GM10266 (cell line): Measurements from ENCODE around the gene RDH5.

Experiments
- DNase-seq: peaks from one replicate; pipeline ENCODE4 v3.0.0; 2012; ENCODE audit errors: extremely low spot score
- CTCF ChIP-seq: IDR thresholded peaks from 2 replicates; pipeline ENCODE4 v1.5.1; 2012; ENCODE audit warnings: mild to moderate bottlenecking, low read depth; ENCODE audit not compliant: control insufficient read depth, insufficient read depth; ENCODE audit errors: missing control alignments

The RDH5 gene

GRCh38 chr12:55724226-55724939, 4.2 kb downstream of the RDH5 start:
- TF ChIP-seq CTCF, result peak; percentile 73
- DNase-seq, result peak; percentile 71

GRCh38 chr12:55724940-55725309, 4.7 kb downstream of the RDH5 start:
- TF ChIP-seq CTCF, result no peak
- no peak for DNase-seq

- DNase-seq, result no peak
- TF ChIP-seq CTCF, result no peak
Observed at GRCh38 chr12:55725556-55725955, 5.4 kb downstream of the RDH5 start.

GRCh38 chr12:55726971-55727370, 6.8 kb downstream of the RDH5 start:
- DNase-seq, result no peak
- TF ChIP-seq CTCF, result no peak

GRCh38 chr12:55727643-55728185, 7.5 kb downstream of the RDH5 start:
- TF ChIP-seq CTCF, result no peak
- DNase-seq, result no peak

- TF ChIP-seq CTCF, result no peak
- no peak for DNase-seq
Observed at GRCh38 chr12:55728186-55728938, 8.2 kb downstream of the RDH5 start.
